Measurements from ENCODE around the gene FOXN4. TPM values are rescaled to one million over a fixed set of nuclear protein-coding genes. Genes with fewer than 3 reads are reported as not detected.

Gene FOXN4
- total RNA-seq, 2 experiments from 2014 or later, result not detected

GRCh38 chr12:109277899-109278762, 31.0 kb downstream of the FOXN4 start:
- ATAC-seq, result no peak
- H3K9me3 Mint-ChIP-seq (ENCODE audit: low read depth), result no peaks in the 10 kb centered on the region
- POLR2A ChIA-PET, result interaction anchor here (0.6 kb wide), 1 partner anchor 217 kb away, joined by 12 read pairs; no protein-coding TSS in a partner anchor
- peaks cover 7% of the 10 kb centered on the region for H3K27me3 Mint-ChIP-seq
- no peak overlapping the region for H3K4me3 Mint-ChIP-seq
- H3K4me1 Mint-ChIP-seq, result no peaks in the 10 kb centered on the region
- CTCF ChIA-PET, result interaction anchor here (1.0 kb wide), 1 partner anchor 107 kb away, joined by 3 read pairs; no protein-coding TSS in a partner anchor
- no peaks in the 10 kb centered on the region for H3K36me3 Mint-ChIP-seq (ENCODE audit: low read depth)
- DNase-seq, result no peak
- no peak overlapping the region for H3K27ac Mint-ChIP-seq
- intact Hi-C loops (cut with DNase I, micrococcal nuclease), result no loop called here

- Mint-ChIP-seq H3K27me3 (peaks cover 9% of the 10 kb centered on the region), H3K4me3 (no peak overlapping the region), H3K27ac (no peak overlapping the region), H3K9me3 (ENCODE audit: low read depth) (no peaks in the 10 kb centered on the region), H3K36me3 (ENCODE audit: low read depth) (no peaks in the 10 kb centered on the region), H3K4me1 (no peaks in the 10 kb centered on the region)
- ChIA-PET POLR2A (no interaction called here), CTCF (no interaction called here)
- DNase-seq (no peak), ATAC-seq (no peak)
- intact Hi-C loops (cut with DNase I, micrococcal nuclease), result no loop called here
Measured at GRCh38 chr12:109277255-109277898, 31.7 kb downstream of the FOXN4 start.

DNA sequence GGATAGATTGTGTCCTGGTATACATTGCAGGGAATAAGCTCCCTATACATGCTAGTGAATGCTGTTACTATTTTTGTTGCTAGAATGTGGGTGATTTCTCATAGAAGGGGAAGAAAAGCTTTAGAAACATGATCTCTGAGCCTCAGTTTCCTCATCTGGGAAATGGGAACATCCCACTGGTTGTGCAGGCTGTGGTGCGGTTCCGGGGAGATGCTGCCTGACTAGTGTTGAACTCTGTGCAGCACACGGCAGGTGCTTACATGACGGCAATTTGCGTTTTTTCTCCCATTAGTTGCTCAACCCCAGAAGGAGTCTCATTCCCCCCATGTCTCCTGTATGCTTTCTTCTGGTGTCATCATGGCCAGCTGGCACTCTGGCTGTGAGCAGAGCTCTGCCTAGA, 32.9 kb downstream of the FOXN4 start:
- H3K4me1 Mint-ChIP-seq, result no peaks in the 10 kb centered on the region
- ChIA-PET POLR2A (no interaction called here), CTCF (no interaction called here)
- no peaks in the 10 kb centered on the region for H3K9me3 Mint-ChIP-seq (ENCODE audit: low read depth)
- H3K27me3 Mint-ChIP-seq, result peaks cover 9% of the 10 kb centered on the region
- ATAC-seq, result no peak
- intact Hi-C loops (cut with DNase I, micrococcal nuclease), result no loop called here
- H3K4me3 Mint-ChIP-seq, result no peak overlapping the region
- DNase-seq, result no peak
- H3K36me3 Mint-ChIP-seq (ENCODE audit: low read depth), result no peaks in the 10 kb centered on the region
- H3K27ac Mint-ChIP-seq, result no peak overlapping the region

DNA sequence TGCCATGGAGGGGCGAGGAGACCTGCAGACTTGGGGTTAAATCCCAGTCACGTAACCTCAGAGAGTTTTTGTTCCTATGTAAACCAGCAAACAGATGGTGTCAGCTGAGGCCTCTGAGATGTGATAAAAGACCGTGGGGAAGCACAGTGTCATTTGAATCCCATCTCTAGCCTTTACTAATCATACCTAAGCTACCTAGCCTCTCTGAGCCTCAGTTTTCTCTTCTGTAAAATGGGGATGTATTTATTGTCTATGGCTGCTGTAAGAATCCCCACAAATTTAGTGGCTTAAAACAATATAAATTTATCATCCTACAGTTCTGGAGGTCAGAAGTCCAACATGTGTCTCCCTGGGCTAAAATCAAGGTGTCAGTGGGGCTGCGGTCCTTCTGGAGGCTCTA, 33.9 kb downstream of the FOXN4 start:
- H3K9me3 Mint-ChIP-seq (ENCODE audit: low read depth), result peaks cover 5% of the 10 kb centered on the region
- DNase-seq (no peak), ATAC-seq (no peak)
- POLR2A ChIA-PET, result no interaction called here
- no peaks in the 10 kb centered on the region for H3K4me1 Mint-ChIP-seq
- intact Hi-C loops (cut with DNase I, micrococcal nuclease), result no loop called here
- CTCF ChIA-PET, result no interaction called here
- H3K4me3 Mint-ChIP-seq, result no peak overlapping the region
- no peak overlapping the region for H3K27ac Mint-ChIP-seq
- peaks cover 9% of the 10 kb centered on the region for H3K27me3 Mint-ChIP-seq
- no peaks in the 10 kb centered on the region for H3K36me3 Mint-ChIP-seq (ENCODE audit: low read depth)

DNA sequence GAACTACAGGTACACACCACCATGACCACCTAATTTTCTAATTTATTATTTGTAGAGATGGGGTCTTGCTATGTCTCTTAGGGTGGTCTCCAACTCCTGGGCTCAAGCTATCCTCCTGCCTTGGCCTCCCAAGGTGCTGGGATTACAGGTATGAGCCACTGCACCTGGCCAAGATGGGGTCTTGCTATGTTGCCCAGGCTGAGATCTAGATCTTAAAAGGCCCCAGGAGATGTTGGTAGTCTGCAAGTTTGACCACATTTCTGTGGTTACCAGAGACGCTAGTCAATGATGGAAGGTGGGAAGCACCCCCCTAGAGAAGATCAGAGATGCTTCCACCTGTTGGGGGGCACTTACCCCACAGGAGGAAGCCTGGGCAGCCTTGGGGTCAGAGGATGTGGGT, 34.7 kb downstream of the FOXN4 start:
- peaks cover 8% of the 10 kb centered on the region for H3K9me3 Mint-ChIP-seq (ENCODE audit: low read depth)
- intact Hi-C loops (cut with DNase I, micrococcal nuclease), result no loop called here
- H3K27ac Mint-ChIP-seq, result no peak overlapping the region
- no peaks in the 10 kb centered on the region for H3K36me3 Mint-ChIP-seq (ENCODE audit: low read depth)
- ATAC-seq, result no peak
- H3K4me1 Mint-ChIP-seq, result no peaks in the 10 kb centered on the region
- ChIA-PET POLR2A (no interaction called here), CTCF (interaction anchor here (0.9 to 1.0 kb wide), 2 partner anchors 11 to 114 kb away, joined by 3 read pairs; no protein-coding TSS in a partner anchor)
- DNase-seq, result no peak
- no peak overlapping the region for H3K4me3 Mint-ChIP-seq
- peaks cover 9% of the 10 kb centered on the region for H3K27me3 Mint-ChIP-seq

DNA sequence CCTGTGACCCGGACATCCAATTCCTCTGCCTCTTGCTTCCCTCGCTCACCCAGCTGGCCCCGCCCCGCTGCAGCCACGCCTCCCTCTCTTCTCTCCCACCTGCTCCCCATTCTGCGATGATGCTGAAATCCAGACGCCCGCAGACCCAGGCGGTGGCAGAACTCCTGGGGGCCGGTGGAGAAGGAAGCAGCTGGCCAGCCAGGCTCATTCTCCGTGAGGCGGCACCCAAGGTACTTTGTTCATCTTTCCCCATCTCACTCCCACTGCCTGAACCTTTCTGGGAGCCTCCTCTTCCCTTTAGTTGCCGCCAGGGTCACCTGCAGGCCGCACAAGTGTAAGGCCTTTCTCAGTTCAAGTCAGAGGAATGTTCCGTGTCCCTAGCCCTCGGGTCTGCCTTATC, 35.7 kb downstream of the FOXN4 start:
- Mint-ChIP-seq H3K9me3 (ENCODE audit: low read depth) (peaks cover 8% of the 10 kb centered on the region), H3K36me3 (ENCODE audit: low read depth) (no peaks in the 10 kb centered on the region), H3K4me1 (no peaks in the 10 kb centered on the region), H3K4me3 (no peak overlapping the region), H3K27me3 (peaks cover 9% of the 10 kb centered on the region), H3K27ac (no peak overlapping the region)
- no peak for ATAC-seq
- CTCF ChIA-PET, result no interaction called here
- POLR2A ChIA-PET, result no interaction called here
- intact Hi-C loops (cut with DNase I, micrococcal nuclease), result no loop called here
- DNase-seq, result no peak

DNA sequence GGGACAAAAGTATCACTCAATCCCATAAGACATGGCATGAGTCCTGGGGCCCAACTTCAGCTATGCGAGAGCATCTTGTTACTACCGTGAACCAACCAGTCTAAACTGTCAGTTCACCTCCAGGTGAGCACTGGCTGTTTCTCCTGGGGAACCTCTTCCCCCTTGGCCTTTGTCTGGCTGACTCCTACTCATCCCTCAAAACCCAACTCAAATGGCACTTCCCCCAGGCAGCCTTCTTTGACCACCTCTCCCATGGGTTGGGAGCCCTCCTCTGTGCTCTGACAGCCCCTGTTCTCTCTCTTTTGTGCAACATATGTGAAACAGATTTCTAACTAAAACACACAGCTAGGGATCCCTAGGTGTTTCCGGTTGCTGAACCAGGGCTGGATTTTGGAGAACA, 37.7 kb downstream of the FOXN4 start:
- H3K9me3 Mint-ChIP-seq (ENCODE audit: low read depth), result peaks cover 8% of the 10 kb centered on the region
- ATAC-seq, result no peak
- CTCF ChIA-PET, result no interaction called here

GRCh38 chr12:109270494-109270893, 38.6 kb downstream of the FOXN4 start:
- peaks cover 8% of the 10 kb centered on the region for H3K27me3 Mint-ChIP-seq
- POLR2A ChIA-PET, result no interaction called here
- CTCF ChIA-PET, result no interaction called here

More for the DNA sequence above, 37.7 kb downstream of the FOXN4 start:
- Mint-ChIP-seq H3K27me3 (peaks cover 9% of the 10 kb centered on the region), H3K36me3 (ENCODE audit: low read depth) (peaks cover 1% of the 10 kb centered on the region), H3K4me3 (no peak overlapping the region), H3K4me1 (no peaks in the 10 kb centered on the region), H3K27ac (no peak overlapping the region)
- intact Hi-C loops (cut with DNase I, micrococcal nuclease), result no loop called here
- no peak for DNase-seq
- POLR2A ChIA-PET, result no interaction called here

GRCh38 chr12:109269428-109269827, 39.7 kb downstream of the FOXN4 start:
- no peak overlapping the region for H3K4me3 Mint-ChIP-seq
- ATAC-seq, result no peak
- H3K27ac Mint-ChIP-seq, result no peak overlapping the region
- intact Hi-C loops (cut with DNase I, micrococcal nuclease), result no loop called here
- peaks cover 5% of the 10 kb centered on the region for H3K36me3 Mint-ChIP-seq (ENCODE audit: low read depth)
- H3K9me3 Mint-ChIP-seq (ENCODE audit: low read depth), result peaks cover 8% of the 10 kb centered on the region
- no peak for DNase-seq
- H3K4me1 Mint-ChIP-seq, result no peaks in the 10 kb centered on the region
- CTCF ChIA-PET, result no interaction called here
- POLR2A ChIA-PET, result no interaction called here
- H3K27me3 Mint-ChIP-seq, result peaks cover 2% of the 10 kb centered on the region

More at GRCh38 chr12:109270494-109270893, 38.6 kb downstream of the FOXN4 start:
- intact Hi-C loops (cut with DNase I, micrococcal nuclease), result no loop called here
- ATAC-seq, result no peak
- Mint-ChIP-seq H3K4me1 (no peaks in the 10 kb centered on the region), H3K27ac (no peak overlapping the region), H3K36me3 (ENCODE audit: low read depth) (peaks cover 1% of the 10 kb centered on the region), H3K4me3 (no peak overlapping the region), H3K9me3 (ENCODE audit: low read depth) (peaks cover 8% of the 10 kb centered on the region)
- no peak for DNase-seq

- Mint-ChIP-seq H3K9me3 (ENCODE audit: low read depth) (peaks cover 8% of the 10 kb centered on the region), H3K4me1 (no peaks in the 10 kb centered on the region), H3K36me3 (ENCODE audit: low read depth) (peaks cover 10% of the 10 kb centered on the region), H3K27ac (no peak overlapping the region), H3K4me3 (no peak overlapping the region), H3K27me3 (peaks cover 2% of the 10 kb centered on the region)
- DNase-seq (no peak), ATAC-seq (no peak)
- ChIA-PET CTCF (no interaction called here), POLR2A (no interaction called here)
- intact Hi-C loops (cut with DNase I, micrococcal nuclease), result no loop called here
Measured at GRCh38 chr12:109268896-109269295, 40.2 kb downstream of the FOXN4 start.

DNA sequence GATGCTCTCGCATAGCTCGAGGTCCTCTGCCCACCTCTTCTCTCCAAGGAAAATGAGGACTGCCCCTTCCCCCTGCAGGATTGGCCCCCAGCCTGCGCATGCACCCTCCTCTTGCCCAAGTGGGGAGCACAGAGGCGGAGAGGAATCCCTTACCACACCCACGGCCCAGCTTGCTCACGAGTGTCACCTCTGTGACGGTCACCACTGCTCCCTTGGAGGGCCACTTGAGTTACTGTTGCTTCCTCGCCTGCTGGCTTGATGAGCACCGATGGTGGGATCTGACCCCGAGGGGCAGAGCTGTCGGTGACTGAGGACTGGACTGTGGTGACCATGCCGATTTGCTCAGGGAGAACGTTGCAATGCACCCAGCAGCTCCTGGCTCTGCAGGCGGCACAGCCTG, 41.7 kb downstream of the FOXN4 start:
- no peak for ATAC-seq
- H3K4me3 Mint-ChIP-seq, result no peak overlapping the region
- H3K9me3 Mint-ChIP-seq (ENCODE audit: low read depth), result peaks cover 10% of the 10 kb centered on the region
- intact Hi-C loops (cut with DNase I, micrococcal nuclease), result no loop called here
- ChIA-PET CTCF (interaction anchor here (0.6 kb wide), 1 partner anchor 327 kb away, joined by 3 read pairs; no protein-coding TSS in a partner anchor), POLR2A (interaction anchor here (0.6 kb wide), 1 partner anchor 30 kb away, joined by 3 read pairs; no protein-coding TSS in a partner anchor)
- no peak for DNase-seq
- H3K27me3 Mint-ChIP-seq, result no peaks in the 10 kb centered on the region
- no peak overlapping the region for H3K27ac Mint-ChIP-seq
- H3K4me1 Mint-ChIP-seq, result no peaks in the 10 kb centered on the region
- peaks cover 15% of the 10 kb centered on the region for H3K36me3 Mint-ChIP-seq (ENCODE audit: low read depth)
